Astrocyte (in vitro differentiated cells and primary cell): ENCODE measurements around the gene PRKG1. TPM values are rescaled to one million over a fixed set of nuclear protein-coding genes. Genes with fewer than 3 reads are reported as not detected.

Experiments
- DNase-seq: peaks from one replicate; pipeline ENCODE4 v3.0.0-alpha.2; 2010; ENCODE audit warnings: low read depth
- FAIRE-seq: peaks from 2 replicates; lab custom pipeline; 2011; peaks lifted over from hg19 to GRCh38; lab: Jason Lieb, UNC
- H2AFZ ChIP-seq: 2 replicates; pipeline ENCODE4 v1.6.0; 2012; ENCODE audit warnings: low read depth, low read length, inconsistent platforms
- H3K27ac ChIP-seq: 2 replicates; pipeline ENCODE4 v1.5.1; 2011; ENCODE audit warnings: low read depth, low read length, inconsistent platforms
- H3K27me3 ChIP-seq: 2 replicates; pipeline ENCODE4 v1.6.0; 2011; ENCODE audit warnings: low read length, inconsistent platforms; ENCODE audit not compliant: insufficient read depth
- H3K36me3 ChIP-seq: 2 replicates; pipeline ENCODE4 v1.5.1; 2011; ENCODE audit warnings: low read length, inconsistent platforms; ENCODE audit not compliant: insufficient read depth
- H3K4me1 ChIP-seq: 2 replicates; pipeline ENCODE4 v1.5.1; 2011; ENCODE audit warnings: low read length, inconsistent platforms; ENCODE audit not compliant: insufficient read depth
- H3K4me2 ChIP-seq: 2 replicates; pipeline ENCODE4 v1.6.0; 2012; ENCODE audit warnings: low read length, inconsistent platforms
- H3K4me3 ChIP-seq: 2 replicates; pipeline ENCODE4 v1.5.1; 2011; ENCODE audit warnings: low read depth, mild to moderate bottlenecking, low read length, inconsistent platforms; ENCODE audit not compliant: insufficient read depth
- H3K79me2 ChIP-seq: 2 replicates; pipeline ENCODE4 v1.6.0; 2012; ENCODE audit warnings: mild to moderate bottlenecking, low read length, inconsistent platforms; ENCODE audit not compliant: insufficient read depth
- H3K9ac ChIP-seq: 2 replicates; pipeline ENCODE4 v1.6.0; 2012; ENCODE audit warnings: mild to moderate bottlenecking, low read length, inconsistent platforms
- H3K9me3 ChIP-seq: 2 replicates; pipeline ENCODE4 v1.5.1; 2012; ENCODE audit warnings: low read depth, mild to moderate bottlenecking, low read length, inconsistent platforms; ENCODE audit not compliant: insufficient read depth
- H4K20me1 ChIP-seq: 2 replicates; pipeline ENCODE4 v1.6.0; 2012; ENCODE audit warnings: low read length, inconsistent platforms; ENCODE audit not compliant: insufficient read depth
- H3K27ac Mint-ChIP-seq: one replicate; pipeline ENCODE4 v1.8.0; 2021; ENCODE audit warnings: mild to moderate bottlenecking, mixed read lengths; ENCODE audit not compliant: unreplicated experiment
- H3K27me3 Mint-ChIP-seq: one replicate; pipeline ENCODE4 v1.8.0; 2021; ENCODE audit warnings: low read depth, mixed read lengths; ENCODE audit not compliant: unreplicated experiment
- H3K36me3 Mint-ChIP-seq: one replicate; pipeline ENCODE4 v1.8.0; 2021; ENCODE audit warnings: low read depth, mixed read lengths; ENCODE audit not compliant: unreplicated experiment
- H3K4me1 Mint-ChIP-seq: one replicate; pipeline ENCODE4 v1.8.0; 2021; ENCODE audit warnings: low read depth, mixed read lengths; ENCODE audit not compliant: unreplicated experiment
- H3K4me3 Mint-ChIP-seq: one replicate; pipeline ENCODE4 v1.8.0; 2021; ENCODE audit warnings: mild to moderate bottlenecking, moderate library complexity, mixed read lengths; ENCODE audit not compliant: unreplicated experiment
- H3K9me3 Mint-ChIP-seq: one replicate; pipeline ENCODE4 v1.8.0; 2021; ENCODE audit warnings: mild to moderate bottlenecking, mixed read lengths; ENCODE audit not compliant: unreplicated experiment
- CTCF ChIP-seq: IDR thresholded peaks from 2 replicates; pipeline ENCODE4 v1.5.1; 2011; ENCODE audit warnings: low read depth, mild to moderate bottlenecking, inconsistent platforms, low read length, moderate library complexity; ENCODE audit not compliant: insufficient read depth
- EZH2 ChIP-seq: IDR thresholded peaks from 2 replicates; pipeline ENCODE4 v1.6.1; 2012; ENCODE audit warnings: mild to moderate bottlenecking, low read length, inconsistent platforms; ENCODE audit not compliant: insufficient read depth
- total RNA-seq: library from RNA; stranded (reverse); gene quantifications from 2 replicates; pipeline ENCODE4 v1.2.1, GENCODE V29; 2021

The PRKG1 gene
- total RNA-seq, 1 donor from 2014 or later, result 3.1 TPM

GRCh38 chr10:52020702-52021101 is 946.4 kb downstream of the PRKG1 start:
- H3K27ac ChIP-seq, result no peak overlapping the region
- H3K4me3 ChIP-seq, result no peak overlapping the region
- no peak overlapping the region for H3K4me3 Mint-ChIP-seq
- H4K20me1 ChIP-seq, result no peaks in the 10 kb centered on the region
- DNase-seq (no peak), FAIRE-seq (no peak)
- no peak overlapping the region for H2AFZ ChIP-seq
- H3K79me2 ChIP-seq, result no peaks in the 10 kb centered on the region
- no peaks in the 10 kb centered on the region for H3K27me3 Mint-ChIP-seq
- TF ChIP-seq EZH2 (no peak), CTCF (no peak)
- H3K36me3 Mint-ChIP-seq, result no peaks in the 10 kb centered on the region
- no peaks in the 10 kb centered on the region for H3K4me1 Mint-ChIP-seq
- peaks cover 6% of the 10 kb centered on the region for H3K9me3 Mint-ChIP-seq
- H3K4me2 ChIP-seq, result no peak overlapping the region
- H3K27me3 ChIP-seq, result no peaks in the 10 kb centered on the region
- H3K27ac Mint-ChIP-seq, result no peak overlapping the region
- no peaks in the 10 kb centered on the region for H3K4me1 ChIP-seq
- no peak overlapping the region for H3K9ac ChIP-seq
- H3K36me3 ChIP-seq, result no peaks in the 10 kb centered on the region
- no peaks in the 10 kb centered on the region for H3K9me3 ChIP-seq

- H3K27ac ChIP-seq, result no peak overlapping the region
Measured at GRCh38 chr10:52027055-52027705, 952.9 kb downstream of the PRKG1 start.

More at GRCh38 chr10:52027055-52027705, 952.9 kb downstream of the PRKG1 start:
- H3K79me2 ChIP-seq, result no peaks in the 10 kb centered on the region
- H4K20me1 ChIP-seq, result no peaks in the 10 kb centered on the region
- no peak for DNase-seq
- no peak for TF ChIP-seq EZH2
- TF ChIP-seq CTCF, result no peak
- no peaks in the 10 kb centered on the region for H3K9me3 ChIP-seq
- no peak overlapping the region for H3K4me3 ChIP-seq
- Mint-ChIP-seq H3K36me3 (no peaks in the 10 kb centered on the region), H3K4me3 (no peak overlapping the region), H3K9me3 (peaks cover 5% of the 10 kb centered on the region), H3K27ac (no peak overlapping the region), H3K4me1 (no peaks in the 10 kb centered on the region), H3K27me3 (no peaks in the 10 kb centered on the region)
- H3K4me2 ChIP-seq, result no peak overlapping the region
- H3K4me1 ChIP-seq, result peaks cover 3% of the 10 kb centered on the region
- H3K36me3 ChIP-seq, result no peaks in the 10 kb centered on the region
- no peaks in the 10 kb centered on the region for H3K27me3 ChIP-seq
- no peak overlapping the region for H3K9ac ChIP-seq
- no peak for FAIRE-seq
- no peak overlapping the region for H2AFZ ChIP-seq
